GM12801 (cell line): Measurements from ENCODE around the gene CPED1.

Experiments used
- CTCF ChIP-seq: IDR thresholded peaks from one replicate; pipeline ENCODE4 v1.5.1; 2011; ENCODE audit warnings: control low read depth; ENCODE audit not compliant: insufficient read length; ENCODE audit errors: extremely low read depth

Gene CPED1

DNA sequence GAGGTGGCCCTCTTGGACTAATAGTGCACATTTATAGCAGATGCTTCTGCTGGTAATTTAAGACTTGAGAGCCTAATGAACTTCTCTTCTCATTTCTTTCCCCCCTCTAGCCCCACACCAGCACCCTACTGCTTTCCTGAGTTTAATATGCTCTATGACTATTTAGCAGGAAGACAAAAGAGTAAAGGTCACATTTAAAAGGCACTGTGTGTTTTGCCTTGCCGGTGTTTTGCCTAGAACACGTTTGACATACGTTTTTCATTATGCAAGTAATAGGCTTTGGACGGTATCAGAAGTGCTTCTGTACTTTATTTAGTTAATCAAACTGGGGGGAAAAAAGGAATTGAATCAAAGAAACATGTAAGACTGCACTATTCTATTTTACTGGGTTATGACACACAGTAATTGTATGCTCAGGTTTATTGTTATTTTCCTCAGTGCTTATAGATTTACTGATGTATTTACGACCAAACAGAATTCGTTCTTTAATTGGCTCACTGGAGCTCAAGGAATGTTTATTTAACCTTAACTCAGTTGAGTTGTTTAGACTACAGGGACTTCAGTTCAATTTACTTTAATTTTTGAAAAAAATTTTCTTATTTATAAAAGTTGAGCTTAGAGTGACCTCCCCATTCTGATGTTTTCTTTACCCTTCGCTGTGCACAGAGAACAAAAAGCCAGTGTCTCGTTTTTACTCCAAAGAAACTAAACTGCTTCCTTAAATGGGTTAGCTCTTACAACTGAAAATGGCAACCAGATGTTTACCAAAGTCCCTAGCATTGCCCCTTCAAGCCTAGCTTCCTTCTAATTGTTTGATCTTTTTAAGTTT lies 35.4 kb downstream of the CPED1 start:
- TF ChIP-seq CTCF, result no peak

DNA sequence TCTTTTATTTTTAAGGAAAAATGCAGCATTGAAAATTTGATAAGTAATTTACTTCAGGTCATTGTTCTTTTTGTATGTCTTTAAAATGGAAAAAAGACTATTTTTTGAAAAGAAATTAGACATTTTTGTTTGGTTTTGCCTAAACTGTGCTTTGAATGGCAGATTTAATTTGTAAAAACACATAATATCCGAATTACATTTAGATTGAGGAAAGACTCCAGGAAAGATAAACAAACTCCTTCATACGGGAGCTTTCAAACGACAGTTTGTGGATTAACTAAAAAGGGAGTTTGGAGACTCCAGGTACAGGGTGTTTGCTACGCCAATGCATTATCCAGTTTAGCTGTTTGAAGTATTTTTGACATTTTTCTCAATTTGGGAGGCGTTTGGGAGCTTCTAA lies 36.1 kb downstream of the CPED1 start:
- no peak for TF ChIP-seq CTCF

GRCh38 chr7:121026159-121026558 lies 37.6 kb downstream of the CPED1 start:
- TF ChIP-seq CTCF, result no peak

DNA sequence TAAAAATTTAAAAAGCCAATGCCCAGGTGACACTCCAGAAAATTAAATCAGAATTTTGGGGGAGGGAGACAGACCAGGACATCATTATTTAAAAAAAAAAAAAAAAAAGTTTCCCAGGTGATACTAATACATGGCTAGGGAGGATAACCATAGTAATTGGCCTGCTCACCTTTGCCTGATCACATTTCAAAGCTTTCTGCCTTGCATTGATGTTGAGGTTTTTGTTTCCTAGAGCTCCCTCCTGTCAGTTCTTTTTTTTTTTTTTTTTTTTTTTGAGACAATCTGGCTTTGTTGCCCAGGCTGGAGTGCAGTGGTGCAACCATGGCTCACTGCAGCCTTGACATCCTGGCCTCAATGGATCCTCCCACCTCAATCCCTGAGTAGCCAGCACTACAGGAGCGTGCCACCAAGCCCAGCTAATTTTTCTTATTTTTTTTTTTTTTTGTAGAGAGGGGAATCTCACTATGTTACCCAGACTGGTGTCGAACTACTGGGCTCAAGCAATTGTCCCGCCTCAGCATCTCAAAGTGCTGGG lies 38.1 kb downstream of the CPED1 start:
- no peak for TF ChIP-seq CTCF

- no peak for TF ChIP-seq CTCF
Observed at GRCh38 chr7:121027761-121028669, 39.5 kb downstream of the CPED1 start.

GRCh38 chr7:121029302-121029701 lies 40.8 kb downstream of the CPED1 start:
- no peak for TF ChIP-seq CTCF

GRCh38 chr7:121030308-121030707 lies 41.8 kb downstream of the CPED1 start:
- TF ChIP-seq CTCF, result no peak
